ENCODE data around the gene SCAMP4.

Gene SCAMP4

GRCh38 chr19:1905110-1905862 lies at the start of gene SCAMP4, which contains the start of gene ADAT3:
Gene SCAMP4 (plus strand): TSS chr19:1905399. CDS start chr19:1915020, 9,621 bp downstream.
Gene ADAT3 (plus strand): TSS chr19:1905399. CDS start chr19:1912048, 6,649 bp downstream.
- DNase-seq = peak; percentile 95 to 98

- no peak for DNase-seq
Measured at GRCh38 chr19:1855828-1856255, 49.4 kb upstream of the SCAMP4 start.

GRCh38 chr19:1856345-1856697 lies 48.9 kb upstream of the SCAMP4 start:
- DNase-seq = no peak

GRCh38 chr19:1856698-1857603 lies 48.2 kb upstream of the SCAMP4 start:
- peak; percentile 76 to 84 for DNase-seq

GRCh38 chr19:1857648-1858326 lies 47.4 kb upstream of the SCAMP4 start:
- no peak for DNase-seq

GRCh38 chr19:1858412-1859081 lies 46.7 kb upstream of the SCAMP4 start:
- DNase-seq = no peak

- DNase-seq = no peak
Measured at GRCh38 chr19:1859331-1859781, 45.8 kb upstream of the SCAMP4 start.

GRCh38 chr19:1860042-1860775 lies 45.0 kb upstream of the SCAMP4 start:
- DNase-seq = peak; percentile 58 to 67

- DNase-seq = no peak
Measured at GRCh38 chr19:1860821-1861598, 44.2 kb upstream of the SCAMP4 start.

- DNase-seq = no peak
Measured at GRCh38 chr19:1861599-1862031, 43.6 kb upstream of the SCAMP4 start.

- no peak for DNase-seq
Measured at GRCh38 chr19:1862068-1862423, 43.2 kb upstream of the SCAMP4 start.

GRCh38 chr19:1862424-1863327 lies 42.5 kb upstream of the SCAMP4 start:
- no peak for DNase-seq

GRCh38 chr19:1863328-1863637 lies 41.9 kb upstream of the SCAMP4 start, which contains the start of gene KLF16:
Gene KLF16 (minus strand): TSS chr19:1863579. CDS start chr19:1863497, 82 bp downstream.
- DNase-seq = no peak

- peak; percentile 90 to 93 for DNase-seq
Measured at GRCh38 chr19:1863638-1864479, 41.3 kb upstream of the SCAMP4 start.

- DNase-seq = peak; percentile 56 to 75
Measured at GRCh38 chr19:1864480-1865171, 40.6 kb upstream of the SCAMP4 start.

GRCh38 chr19:1865172-1866010 lies 39.8 kb upstream of the SCAMP4 start:
- DNase-seq = no peak

GRCh38 chr19:1866693-1867348 lies 38.4 kb upstream of the SCAMP4 start:
- DNase-seq = no peak
